HCT116 (cell line): Measurements from ENCODE around the gene OFD1. TPM values are rescaled to one million over a fixed set of nuclear protein-coding genes. Genes with fewer than 3 reads are reported as not detected.

Experiments used
- ATAC-seq: fragments of 200-7000 bp; cut with Tn5 transposase; 2 replicates; pipeline ENCODE4 v1.9.1; 2020; ENCODE audit warnings: mild to moderate bottlenecking, moderate library complexity
- BruUV-seq: library from RNA; stranded (reverse); fragments of 400-500 nt; replicated peaks from 2 replicates; lab custom pipeline; 2021; lab: Mats Ljungman, UMichigan
- CTCF ChIA-PET: fragments of 300-600 bp; sonication (Branson Sonifier 250); formaldehyde crosslinking; loops from one replicate; lab custom pipeline; 2021; ENCODE audit warnings: antibody characterized with exemption; lab: Charles Lee
- POLR2A ChIA-PET: fragments of 300-600, 350-600 bp; sonication (Branson Sonifier 250); formaldehyde crosslinking; loops from one replicate; lab custom pipeline; 2021; ENCODE audit warnings: antibody characterized with exemption; lab: Charles Lee
- RAD21 ChIA-PET, 2 experiments: fragments of 300-600 bp; sonication (Branson Sonifier 250); formaldehyde crosslinking; loops; one replicate each; lab custom pipeline; 2023; ENCODE audit warnings: low total read pairs in 2 of 2; ENCODE audit not compliant: uncharacterized antibody in 2 of 2, unreplicated experiment in 2 of 2, low non-redundant PET in 1 of 2; lab: Charles Lee
- DNase-seq: peaks from one replicate; pipeline ENCODE4 v3.0.0-alpha.2; 2010; ENCODE audit warnings: low read depth, low spot score
- H2AFZ ChIP-seq: fragments of 200-600 bp; shearing (Covaris generic), sonication (generic); 2 replicates; pipeline ENCODE4 v1.6.1; 2017; ENCODE audit warnings: low read depth, mixed run types, mixed read lengths, antibody characterized with exemption, low read length; ENCODE audit not compliant: poor library complexity, severe bottlenecking
- H3K27ac ChIP-seq: 2 replicates; pipeline ENCODE4 v1.5.1; 2012; ENCODE audit warnings: low read depth, low read length
- H3K27me3 ChIP-seq: fragments of 200-600 bp; sonication (generic); 2 replicates; pipeline ENCODE4 v1.6.1; 2016; ENCODE audit warnings: mixed run types, low read length, mixed read lengths; ENCODE audit not compliant: insufficient read depth
- H3K36me3 ChIP-seq, 2 experiments: fragments of 200-500 bp in 1 of 2; fragments of 200-600 bp in 1 of 2; sonication (Bioruptor generic) in 1 of 2; sonication (generic) in 1 of 2; 2 replicates each; pipeline versions ENCODE4 v1.5.1 to v1.6.1; 2014 to 2016; ENCODE audit warnings: low read length in 2 of 2, inconsistent platforms in 1 of 2, mixed read lengths in 1 of 2, mixed run types in 1 of 2; ENCODE audit not compliant: insufficient read depth in 2 of 2, control insufficient read depth in 1 of 2
- H3K4me1 ChIP-seq, 2 experiments: fragments of 200-600 bp in 1 of 2; sonication (generic) in 1 of 2; 2 replicates each; pipeline versions ENCODE4 v1.5.1 to v1.6.1; 2012 to 2017; ENCODE audit warnings: low read length in 2 of 2, inconsistent platforms in 1 of 2, mild to moderate bottlenecking in 1 of 2, mixed read lengths in 1 of 2, mixed run types in 1 of 2, moderate library complexity in 1 of 2; ENCODE audit not compliant: insufficient read depth in 2 of 2, control insufficient read depth in 1 of 2
- H3K4me2 ChIP-seq: fragments of 200-600 bp; sonication (generic); 2 replicates; pipeline ENCODE4 v1.6.1; 2017; ENCODE audit warnings: mixed run types, low read length, mixed read lengths
- H3K4me3 ChIP-seq, 2 experiments: fragments of 200-600 bp in 1 of 2; sonication (generic) in 1 of 2; replicated peaks in 1 of 2; 2 replicates each; pipeline ENCODE4 v1.5.1; 2011 to 2016; ENCODE audit warnings: low read length in 2 of 2, control low read depth in 1 of 2, low read depth in 1 of 2, mild to moderate bottlenecking in 1 of 2, mixed read lengths in 1 of 2, mixed run types in 1 of 2
- H3K79me2 ChIP-seq: fragments of 200-600 bp; sonication (generic); 2 replicates; pipeline ENCODE4 v1.6.1; 2017; ENCODE audit warnings: mild to moderate bottlenecking, mixed run types, low read length, moderate library complexity, mixed read lengths; ENCODE audit not compliant: insufficient read depth
- H3K9ac ChIP-seq: fragments of 200-600 bp; sonication (generic); 2 replicates; pipeline ENCODE4 v1.6.1; 2016; ENCODE audit warnings: low read length, mixed read lengths
- H3K9me2 ChIP-seq: fragments of 200-600 bp; sonication (generic), shearing (Covaris generic); 2 replicates; pipeline ENCODE4 v1.6.1; 2017; ENCODE audit warnings: mixed run types, mild to moderate bottlenecking, moderate library complexity; ENCODE audit not compliant: insufficient read depth
- H3K9me3 ChIP-seq, 2 experiments: fragments of 200-500 bp in 1 of 2; fragments of 200-600 bp in 1 of 2; sonication (Bioruptor generic) in 1 of 2; sonication (generic) in 1 of 2; 2 replicates each; pipeline ENCODE4 v1.6.1; 2014 to 2017; ENCODE audit warnings: low read length in 2 of 2, mixed read lengths in 2 of 2, inconsistent platforms in 1 of 2, low read depth in 1 of 2, mild to moderate bottlenecking in 1 of 2, mixed run types in 1 of 2, moderate library complexity in 1 of 2; ENCODE audit not compliant: control insufficient read depth in 1 of 2, insufficient read depth in 1 of 2
- H4K20me1 ChIP-seq: fragments of 200-600 bp; sonication (generic), shearing (Covaris generic); 2 replicates; pipeline ENCODE4 v1.6.1; 2017; ENCODE audit warnings: mixed run types, mild to moderate bottlenecking, moderate library complexity; ENCODE audit not compliant: insufficient read depth
- EZH2phosphoT487 ChIP-seq: fragments of 200-600 bp; IDR thresholded peaks from 2 replicates; pipeline ENCODE4 v1.6.1; 2018; ENCODE audit warnings: antibody characterized with exemption, borderline replicate concordance
- FOSL1 ChIP-seq: IDR thresholded peaks from 2 replicates; pipeline ENCODE4 v1.6.1; 2012; ENCODE audit warnings: low read depth
- ZBTB33 ChIP-seq: IDR thresholded peaks from 2 replicates; pipeline ENCODE4 v1.6.1; 2011; ENCODE audit warnings: mild to moderate bottlenecking, low read length, moderate library complexity; ENCODE audit not compliant: insufficient replicate concordance; ENCODE audit errors: extremely low read depth
- ZNF274 ChIP-seq: fragments of 200-500 bp; sonication (Bioruptor generic); IDR thresholded peaks from 2 replicates; pipeline ENCODE4 v1.6.1; 2014; ENCODE audit warnings: mild to moderate bottlenecking, low read depth, low read length, inconsistent platforms
- intact Hi-C: fragments of 100-400 bp; cut with micrococcal nuclease; formaldehyde crosslinking; loops from 2 replicates; pipeline ENCODE4 v1.10.0; 2022
- total RNA-seq: library from RNA; stranded (reverse); gene quantifications from one replicate; pipeline ENCODE4 v1.2.1, GENCODE V29; 2021; ENCODE audit not compliant: unreplicated experiment
- TF ChIP-seq, protein P1 (sequence below), 3 experiments: fragments of 200-600 bp in 1 of 3; sonication (generic) in 1 of 3; IDR thresholded peaks in 2 of 3; conservative IDR thresholded peaks in 1 of 3; 2 replicates each; pipeline ENCODE4 v1.5.1; 2012 to 2017; ENCODE audit warnings: low read depth in 2 of 3, low read length in 2 of 3, antibody characterized with exemption in 1 of 3, borderline replicate concordance in 1 of 3, control low read depth in 1 of 3, mild to moderate bottlenecking in 1 of 3, mixed read lengths in 1 of 3, mixed run types in 1 of 3, moderate library complexity in 1 of 3; ENCODE audit not compliant: insufficient read depth in 1 of 3

Gene OFD1
- total RNA-seq, 1 experiment from 2014 or later: 18.0 TPM

DNA sequence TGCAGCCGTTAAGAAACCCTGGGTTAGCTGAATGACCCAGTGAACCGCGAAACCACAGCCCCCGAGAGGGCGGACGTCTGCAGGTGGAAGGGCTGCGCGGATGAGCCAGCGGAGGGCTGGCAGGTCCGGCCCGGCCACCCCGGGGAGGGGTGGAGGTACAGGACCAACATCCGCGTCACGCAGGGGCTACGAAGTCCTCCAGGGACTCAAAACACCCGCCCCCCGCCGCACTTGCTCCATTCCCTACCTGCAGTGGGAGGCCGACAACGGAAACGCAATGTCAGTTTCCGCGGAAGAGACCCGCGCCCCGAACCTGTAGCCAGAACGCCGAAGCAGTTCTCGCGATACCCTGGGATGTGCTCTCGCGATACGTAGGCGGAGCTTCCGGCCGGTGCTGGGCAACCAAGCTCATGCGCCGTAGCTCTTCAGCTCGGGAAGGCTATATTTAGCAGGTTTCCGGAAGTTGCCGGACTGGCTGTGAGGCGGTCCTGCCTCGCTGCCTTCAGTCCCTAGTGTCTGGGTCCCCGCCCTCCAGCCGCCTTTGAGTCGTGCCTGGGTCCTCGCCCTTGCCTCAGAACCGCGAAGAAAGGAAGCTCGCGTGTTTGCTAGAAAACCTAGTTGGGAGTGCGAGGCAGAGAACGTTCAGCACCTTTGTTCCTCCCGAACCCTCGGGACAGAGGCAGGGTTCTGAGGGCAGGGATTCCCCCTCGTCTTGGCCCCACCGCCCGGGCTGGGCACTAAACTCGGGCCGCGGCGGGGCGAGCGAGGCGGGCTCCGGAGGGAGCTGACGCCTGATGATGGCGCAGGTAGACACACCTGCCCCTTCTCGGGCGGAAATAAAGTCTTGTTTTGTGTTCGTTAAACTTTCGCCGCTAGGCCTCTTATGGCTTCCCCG lies at the start of gene OFD1, which contains the start of gene TRAPPC2 (continued):
- TF ChIP-seq ZNF274: no peak
- TF ChIP-seq, protein P1, sequence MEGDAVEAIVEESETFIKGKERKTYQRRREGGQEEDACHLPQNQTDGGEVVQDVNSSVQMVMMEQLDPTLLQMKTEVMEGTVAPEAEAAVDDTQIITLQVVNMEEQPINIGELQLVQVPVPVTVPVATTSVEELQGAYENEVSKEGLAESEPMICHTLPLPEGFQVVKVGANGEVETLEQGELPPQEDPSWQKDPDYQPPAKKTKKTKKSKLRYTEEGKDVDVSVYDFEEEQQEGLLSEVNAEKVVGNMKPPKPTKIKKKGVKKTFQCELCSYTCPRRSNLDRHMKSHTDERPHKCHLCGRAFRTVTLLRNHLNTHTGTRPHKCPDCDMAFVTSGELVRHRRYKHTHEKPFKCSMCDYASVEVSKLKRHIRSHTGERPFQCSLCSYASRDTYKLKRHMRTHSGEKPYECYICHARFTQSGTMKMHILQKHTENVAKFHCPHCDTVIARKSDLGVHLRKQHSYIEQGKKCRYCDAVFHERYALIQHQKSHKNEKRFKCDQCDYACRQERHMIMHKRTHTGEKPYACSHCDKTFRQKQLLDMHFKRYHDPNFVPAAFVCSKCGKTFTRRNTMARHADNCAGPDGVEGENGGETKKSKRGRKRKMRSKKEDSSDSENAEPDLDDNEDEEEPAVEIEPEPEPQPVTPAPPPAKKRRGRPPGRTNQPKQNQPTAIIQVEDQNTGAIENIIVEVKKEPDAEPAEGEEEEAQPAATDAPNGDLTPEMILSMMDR (IDR thresholded peaks at IDR 0.05 in 2 of 3, conservative IDR thresholded peaks at IDR 0.05 in 1 of 3; ENCODE audit: borderline replicate concordance in 1 of 3, insufficient read depth in 1 of 3, low read depth in 2 of 3, low read length in 2 of 3): no peak
- no peak for TF ChIP-seq EZH2phosphoT487

DNA sequence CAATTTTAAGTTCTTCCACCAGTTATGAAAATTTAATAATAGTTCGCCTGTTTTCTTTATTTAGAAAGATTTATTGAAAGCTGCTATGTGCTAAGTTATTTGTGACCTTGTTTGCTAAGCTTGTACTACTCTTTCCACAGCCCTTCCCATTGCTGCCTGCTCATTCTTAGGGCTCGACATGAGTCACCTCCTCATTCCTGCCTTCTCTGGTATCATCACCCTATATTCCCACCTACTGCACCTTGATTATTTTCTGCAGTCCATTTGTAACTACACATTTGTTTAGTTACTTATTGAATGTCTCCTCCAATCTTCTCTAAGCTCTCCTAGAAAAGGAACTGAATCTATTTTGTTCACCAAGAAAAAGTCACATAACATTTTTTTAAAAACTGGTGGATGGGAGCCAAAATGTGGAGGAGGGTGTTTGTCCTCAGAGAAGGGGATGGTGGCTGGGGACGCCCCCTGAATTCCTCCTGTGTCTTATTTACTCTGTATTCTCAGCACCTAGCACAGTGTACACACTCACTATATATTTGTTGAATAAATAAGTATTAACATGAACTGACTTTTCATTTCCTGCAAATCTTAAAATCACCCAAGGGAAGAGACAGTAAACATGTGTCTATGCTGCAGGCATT lies 49.3 kb upstream of the OFD1 start:
- ChIA-PET RAD21 (no interaction called here), CTCF (no interaction called here)
- intact Hi-C loops: no loop called here

More for the DNA sequence above, 49.3 kb upstream of the OFD1 start:
- no peak for DNase-seq
- no peaks in the 10 kb centered on the region for H3K27me3 ChIP-seq
- peaks cover 11% of the 10 kb centered on the region for H3K79me2 ChIP-seq
- POLR2A ChIA-PET: interaction anchor here (0.6 kb wide), 1 partner anchor 461 kb away, joined by 3 read pairs; no protein-coding TSS in a partner anchor
- no peak overlapping the region for H3K4me3 ChIP-seq
- H3K9ac ChIP-seq: no peak overlapping the region
- H3K36me3 ChIP-seq: no peaks in the 10 kb centered on the region
- no peak for ATAC-seq
- H3K4me1 ChIP-seq: peaks cover under 1 to 25% of the 10 kb centered on the region in 2 experiments
- H3K9me3 ChIP-seq: no peaks in the 10 kb centered on the region
- H2AFZ ChIP-seq: no peak overlapping the region
- H3K4me2 ChIP-seq: peak overlapping the region; percentile 44
- no peaks in the 10 kb centered on the region for H4K20me1 ChIP-seq
- TF ChIP-seq ZBTB33 (no peak), FOSL1 (peak; percentile 22; the same call in 1 of the 2 replicates)
- no peak overlapping the region for H3K27ac ChIP-seq
- no TSS peak for BruUV-seq
- no peaks in the 10 kb centered on the region for H3K9me2 ChIP-seq
